Measurements from ENCODE around the gene HS3ST4. TPM values are rescaled to one million over a fixed set of nuclear protein-coding genes. Genes with fewer than 3 reads are reported as not detected.

Gene HS3ST4
- total and polyA plus RNA-seq, 2 donors (not counting 3 experiments of a cell fraction or from before 2014, with no cell fraction given): not detected

- FAIRE-seq: no peak
- POLR2A ChIA-PET: no interaction called here
Measured at GRCh38 chr16:25905810-25906209, 214.1 kb downstream of the HS3ST4 start.

More at GRCh38 chr16:25905810-25906209, 214.1 kb downstream of the HS3ST4 start:
- intact Hi-C loops (cut with micrococcal nuclease) (no loop called here), dilution Hi-C loops (cut with MboI; ENCODE audit: extremely low pct_ligation_motif_present, low sequenced_read_pairs) (no loop called here)
- Histone ChIP-seq H3K4me3 (replicated peaks in 1 of 3; ENCODE audit: insufficient read depth in 1 of 3, low read depth in 1 of 3, low read length in 3 of 3) (no peak overlapping the region), H2AFZ (ENCODE audit: low read depth, low read length) (no peak overlapping the region), H3K4me1 (ENCODE audit: control insufficient read depth, extremely low read depth, insufficient read depth, low read length) (no peaks in the 10 kb centered on the region), H3K27me3 (ENCODE audit: control insufficient read depth in 2 of 2, insufficient read depth in 2 of 2, low read length in 2 of 2) (no peaks in the 10 kb centered on the region), H3K36me3 (ENCODE audit: control insufficient read depth in 2 of 2, extremely low read depth in 1 of 2, insufficient read depth in 2 of 2, low read length in 2 of 2) (no peaks in the 10 kb centered on the region), H3K4me2 (ENCODE audit: insufficient read depth, low read length) (no peak overlapping the region), H3K9me1 (replicated peaks; ENCODE audit: control insufficient read depth, extremely low read depth, insufficient read depth, low read length) (no peaks in the 10 kb centered on the region), H3K27ac (ENCODE audit: insufficient read depth, low read depth, low read length) (no peak overlapping the region), H3K9ac (replicated peaks; ENCODE audit: extremely low read depth, insufficient read depth, low read length) (no peak overlapping the region), H4K20me1 (replicated peaks; ENCODE audit: control insufficient read depth, extremely low read depth, insufficient read depth, low read length) (no peaks in the 10 kb centered on the region), H3K9me3 (replicated peaks; ENCODE audit: control insufficient read depth, insufficient read depth, low read length) (peaks cover 3% of the 10 kb centered on the region), H3K79me2 (ENCODE audit: control insufficient read depth, insufficient read depth, low read length) (no peaks in the 10 kb centered on the region)
- no TSS peak for BruUV-seq (replicated peaks)
- DNase-seq (ENCODE audit: low read depth, low spot score): no peak
- TF ChIP-seq JUN (IDR thresholded peaks at IDR 0.05; ENCODE audit: borderline replicate concordance, insufficient read depth, insufficient read length, low read depth): no peak
- no peak for TF ChIP-seq CTCF (IDR thresholded peaks at IDR 0.05; ENCODE audit: extremely low read depth in 1 of 2, insufficient read depth in 1 of 2, low read depth in 1 of 2, low read length in 2 of 2)
- no peak for TF ChIP-seq POLR2AphosphoS5 (IDR thresholded peaks at IDR 0.05; ENCODE audit: insufficient read depth, low read depth, low read length)
- no peak for TF ChIP-seq EZH2 (IDR thresholded peaks at IDR 0.05; ENCODE audit: borderline replicate concordance, low read depth, low read length, severe bottlenecking)
- TF ChIP-seq MAX (IDR thresholded peaks at IDR 0.05; ENCODE audit: insufficient read depth, insufficient read length): no peak
- no peak for TF ChIP-seq MYC (IDR thresholded peaks at IDR 0.05; ENCODE audit: low read depth, low read length)
- TF ChIP-seq GATA2 (IDR thresholded peaks at IDR 0.05; ENCODE audit: insufficient read depth, insufficient read length, low read depth, low read length): no peak
- TF ChIP-seq FOS (IDR thresholded peaks at IDR 0.05; ENCODE audit: borderline replicate concordance, insufficient read depth, low read length): no peak
- TF ChIP-seq POLR2A (IDR thresholded peaks at IDR 0.05; ENCODE audit: low read depth, low read length): no peak
- CTCF ChIA-PET: no interaction called here

All from endothelial cell of umbilical vein (primary cell).